ENCODE measurements around the gene RPS18. TPM values are rescaled to one million over a fixed set of nuclear protein-coding genes. Genes with fewer than 3 reads are reported as not detected.
A peak's percentile ranks its signal among the peaks of the same experiment; 100 is the strongest.

Gene RPS18
- total and polyA plus RNA-seq, 2 of the 4 experiments (the other 2 are of a cell fraction), result 6,577 to 8,417 TPM

GRCh38 chr6:33286946-33287914 lies 15.4 kb downstream of the RPS18 start:
- Histone ChIP-seq H3K56ac (ENCODE audit: extremely low read depth, insufficient read depth, low read length) (no peak overlapping the region), H3K36me3 (ENCODE audit: control insufficient read depth, insufficient read depth, low read length) (peaks cover 45% of the 10 kb centered on the region), H4K5ac (ENCODE audit: low read depth, low read length) (no peak overlapping the region), H3K27ac (ENCODE audit: insufficient read depth, low read length) (no peak overlapping the region), H3K9me3 (ENCODE audit: control insufficient read depth, insufficient read depth, low read length) (no peaks in the 10 kb centered on the region), H4K20me1 (ENCODE audit: insufficient read depth, low read length) (no peaks in the 10 kb centered on the region), H2AFZ (replicated peaks; ENCODE audit: low read length, poor library complexity) (peak overlapping the region; percentile 29), H2AK5ac (ENCODE audit: low read depth, low read length) (no peak overlapping the region), H2AK9ac (replicated peaks; ENCODE audit: low read depth, low read length, poor library complexity) (no peak overlapping the region), H3K79me1 (ENCODE audit: low read depth in 1 of 2, low read length in 2 of 2) (peaks cover 31 to 57% of the 10 kb centered on the region in 2 experiments), H2BK20ac (ENCODE audit: low read depth, low read length) (no peak overlapping the region), H3K14ac (replicated peaks; ENCODE audit: low read depth, low read length) (no peak overlapping the region), H4K91ac (ENCODE audit: insufficient read depth, low read depth, low read length) (no peak overlapping the region), H2BK5ac (ENCODE audit: low read depth, low read length, poor library complexity, severe bottlenecking) (no peak overlapping the region), H3K9me1 (ENCODE audit: insufficient read depth, low read length) (peaks cover 3% of the 10 kb centered on the region; the same call in 1 of the 2 replicates), H3K18ac (ENCODE audit: low read depth, low read length) (no peak overlapping the region), H3K4me3 (ENCODE audit: insufficient read depth, low read depth, low read length) (no peak overlapping the region), H3K23ac (ENCODE audit: low read depth, low read length) (no peak overlapping the region), H3K27me3 (ENCODE audit: control insufficient read depth, insufficient read depth, low read length) (no peaks in the 10 kb centered on the region), H3K9ac (ENCODE audit: low read depth, low read length) (no peak overlapping the region), H3K4ac (ENCODE audit: low read depth, low read length) (no peak overlapping the region), H4K8ac (ENCODE audit: low read depth in 2 of 2, low read length in 2 of 2) (no peak overlapping the region), H3K4me1 (ENCODE audit: control insufficient read depth, insufficient read depth, low read length) (peaks cover 7% of the 10 kb centered on the region), H2BK15ac (ENCODE audit: low read depth, low read length) (no peak overlapping the region), H2BK120ac (ENCODE audit: low read depth, low read length) (no peak overlapping the region), H3K4me2 (ENCODE audit: low read depth, low read length) (no peak overlapping the region)
- ChIA-PET POLR2A (ENCODE audit: unreplicated experiment) (no interaction called here), CTCF (no interaction called here)
- no TSS peak for BruUV-seq (replicated peaks)
- intact Hi-C loops (cut with micrococcal nuclease), result no loop called here
- dilution Hi-C loops (cut with HindIII; ENCODE audit: low sequenced_read_pairs, unreplicated experiment), result no loop called here
- ATAC-seq (ENCODE audit: low read depth), result no peak
- DNase-seq, result no peak
- in situ Hi-C loops (cut with MboI; ENCODE audit: low sequenced_read_pairs), result no loop called here
- no CpG with 5 or more reads among the region's 22 CpGs for WGBS, 2 experiments (ENCODE audit: extremely low coverage in 2 of 2, insufficient read length in 1 of 2)
- TF ChIP-seq BHLHE40 (IDR thresholded peaks at IDR 0.05; ENCODE audit: low read depth, low read length) (no peak), SMC3 (IDR thresholded peaks at IDR 0.05; ENCODE audit: low read depth, low read length) (no peak), POLR2A (IDR thresholded peaks at IDR 0.05; ENCODE audit: low read depth, low read length) (no peak), MAZ (IDR thresholded peaks at IDR 0.05; ENCODE audit: borderline replicate concordance, low read depth, low read length) (no peak), CHD1 (IDR thresholded peaks at IDR 0.05; ENCODE audit: low read depth, low read length) (no peak), RFX5 (IDR thresholded peaks at IDR 0.05; ENCODE audit: low read depth, low read length) (no peak), CTCF (conservative IDR thresholded peaks at IDR 0.05; ENCODE audit: low read depth, low read length) (no peak), RAD21 (IDR thresholded peaks at IDR 0.05; ENCODE audit: low read length) (no peak), CEBPB (IDR thresholded peaks at IDR 0.05; ENCODE audit: low read depth, low read length) (no peak), RCOR1 (IDR thresholded peaks at IDR 0.05; ENCODE audit: insufficient replicate concordance, low read length) (no peak), USF2 (IDR thresholded peaks at IDR 0.05; ENCODE audit: low read depth, low read length) (no peak), MAFK (IDR thresholded peaks at IDR 0.05; ENCODE audit: low read depth, low read length) (no peak), NFE2L2 (IDR thresholded peaks at IDR 0.05; ENCODE audit: low read depth, low read length) (no peak), MXI1 (IDR thresholded peaks at IDR 0.05; ENCODE audit: borderline replicate concordance, low read depth, low read length) (no peak), FOS (IDR thresholded peaks at IDR 0.05; ENCODE audit: low read depth, low read length) (no peak)
